Skeletal muscle tissue (tissue), 5 donors: Measurements from ENCODE around the gene MYO9A. TPM values are rescaled to one million over a fixed set of nuclear protein-coding genes. Genes with fewer than 3 reads are reported as not detected.

Experiments
- H3K27ac ChIP-seq: one replicate; pipeline ENCODE4 v1.7.0; 2013; ENCODE audit warnings: mild to moderate bottlenecking, low read depth, low read length, inconsistent platforms
- H3K27me3 ChIP-seq, 3 donors: one replicate each; pipeline ENCODE4 v1.7.0; 2013; ENCODE audit warnings: low read length in 3 of 3; ENCODE audit not compliant: control insufficient read depth in 3 of 3, insufficient read depth in 3 of 3
- H3K36me3 ChIP-seq, 3 donors: one replicate each; pipeline ENCODE4 v1.7.0; 2013; ENCODE audit warnings: low read length in 3 of 3; ENCODE audit not compliant: control insufficient read depth in 3 of 3, insufficient read depth in 3 of 3
- H3K4me1 ChIP-seq, 3 donors: one replicate each; pipeline ENCODE4 v1.7.0; 2013; ENCODE audit warnings: low read length in 3 of 3, mild to moderate bottlenecking in 3 of 3; ENCODE audit not compliant: control insufficient read depth in 3 of 3, insufficient read depth in 3 of 3
- H3K4me3 ChIP-seq, 3 donors: one replicate each; pipeline ENCODE4 v1.7.0; 2013; ENCODE audit warnings: low read length in 3 of 3
- H3K9ac ChIP-seq, 3 donors: one replicate each; pipeline ENCODE4 v1.7.0; 2013; ENCODE audit warnings: low read length in 3 of 3, mild to moderate bottlenecking in 3 of 3, moderate library complexity in 2 of 3, low read depth in 1 of 3
- H3K9me3 ChIP-seq, 3 donors: one replicate each; pipeline ENCODE4 v1.7.0; 2013; ENCODE audit warnings: low read length in 3 of 3; ENCODE audit not compliant: control insufficient read depth in 3 of 3
- small RNA-seq: library from RNA; depleted of rRNA; stranded (forward); fragments of <200 nt; gene quantifications from one replicate; pipeline ENCODE3, GENCODE V24; 2014
- total RNA-seq: library from RNA; depleted of rRNA; stranded (reverse); fragments of >200 nt; gene quantifications from one replicate; pipeline ENCODE4 v1.2.3, GENCODE V29; 2014
- donor health status: Osteomylitis.

The MYO9A gene
- total RNA-seq, 1 donor from 2014 or later: 88.2 TPM

GRCh38 chr15:71776304-71776703, 341.6 kb downstream of the MYO9A start:
- Histone ChIP-seq H3K27me3 (no peaks in the 10 kb centered on the region), H3K9ac (no peak overlapping the region), H3K4me1 (no peaks in the 10 kb centered on the region), H3K4me3 (no peak overlapping the region), H3K9me3 (no peaks in the 10 kb centered on the region), H3K36me3 (no peaks in the 10 kb centered on the region), H3K27ac (no peak overlapping the region)

GRCh38 chr15:71775856-71776255, 342.1 kb downstream of the MYO9A start:
- Histone ChIP-seq H3K4me3 (no peak overlapping the region), H3K36me3 (no peaks in the 10 kb centered on the region), H3K27me3 (no peaks in the 10 kb centered on the region), H3K27ac (no peak overlapping the region), H3K4me1 (no peaks in the 10 kb centered on the region), H3K9ac (no peak overlapping the region), H3K9me3 (no peaks in the 10 kb centered on the region)

GRCh38 chr15:71773206-71773859, 344.6 kb downstream of the MYO9A start:
- Histone ChIP-seq H3K9me3 (no peaks in the 10 kb centered on the region), H3K27me3 (no peaks in the 10 kb centered on the region), H3K9ac (no peak overlapping the region), H3K4me1 (no peaks in the 10 kb centered on the region), H3K27ac (no peak overlapping the region), H3K4me3 (no peak overlapping the region), H3K36me3 (no peaks in the 10 kb centered on the region)

Small RNA genes lying within 50 kb of the gene (small RNA-seq; reads per million reads assigned to genes)
- gene RNA5SP399: not detected
- not detected for gene RNU2-65P

Other genes starting within 250 kb of the MYO9A start
- 2.1 TPM for gene SENP8, start 253 bp upstream of the MYO9A start, total RNA-seq
- gene GRAMD2A, start 79.6 kb upstream of the MYO9A start, total RNA-seq: 2.1 TPM
- 769 TPM for gene PKM, start 113.0 kb upstream of the MYO9A start, total RNA-seq
- gene PARP6, start 154.4 kb upstream of the MYO9A start, total RNA-seq: 13.0 TPM
- 1.0 TPM for gene CELF6, start 202.0 kb upstream of the MYO9A start, total RNA-seq